OCI-LY3 (cell line): Measurements from ENCODE around the gene TNFRSF14.

Source experiments
- EZH2phosphoT487 ChIP-seq: fragments of 200-600 bp; shearing (Covaris generic); IDR thresholded peaks from 2 replicates; pipeline ENCODE4 v1.6.1; 2018; ENCODE audit warnings: antibody characterized with exemption, mixed run types, low read depth
- TF ChIP-seq, protein P1 (sequence below): fragments of 200-600, 300-600 bp; sonication (generic); IDR thresholded peaks from 2 replicates; pipeline ENCODE4 v1.5.1; 2014; ENCODE audit warnings: antibody characterized with exemption, low read length, low read depth

DNA sequence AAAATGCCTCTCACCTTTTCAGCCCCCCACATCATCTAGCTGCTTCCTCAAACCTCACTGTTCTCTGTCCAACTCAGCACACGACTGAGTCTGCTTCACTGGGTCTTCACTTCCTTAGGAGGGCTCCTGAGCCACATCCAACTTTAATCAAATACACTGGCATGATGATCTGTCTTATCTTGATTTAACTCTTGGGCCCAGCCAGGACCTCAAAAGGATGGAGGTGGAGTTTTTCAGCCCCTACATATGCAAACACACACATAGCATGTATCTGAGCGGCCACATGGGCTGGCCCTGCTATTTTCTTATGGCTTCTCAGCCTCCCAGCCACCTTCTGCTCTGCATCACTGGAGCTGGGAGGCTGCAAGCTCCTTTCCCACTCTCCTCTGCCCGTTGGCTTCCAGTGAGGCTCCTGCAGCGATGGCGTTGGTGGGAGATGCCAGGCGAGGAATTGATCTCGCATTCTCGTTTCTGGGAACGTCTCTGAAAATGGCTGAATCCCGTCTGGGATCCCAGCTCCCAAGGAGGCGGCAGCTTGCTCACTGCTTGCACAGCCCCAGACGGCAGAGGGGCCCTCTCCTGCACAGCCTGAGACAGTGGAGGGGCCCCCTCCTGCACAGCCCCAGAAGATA is 28.6 kb downstream of the TNFRSF14 start:
- TF ChIP-seq, protein P1, sequence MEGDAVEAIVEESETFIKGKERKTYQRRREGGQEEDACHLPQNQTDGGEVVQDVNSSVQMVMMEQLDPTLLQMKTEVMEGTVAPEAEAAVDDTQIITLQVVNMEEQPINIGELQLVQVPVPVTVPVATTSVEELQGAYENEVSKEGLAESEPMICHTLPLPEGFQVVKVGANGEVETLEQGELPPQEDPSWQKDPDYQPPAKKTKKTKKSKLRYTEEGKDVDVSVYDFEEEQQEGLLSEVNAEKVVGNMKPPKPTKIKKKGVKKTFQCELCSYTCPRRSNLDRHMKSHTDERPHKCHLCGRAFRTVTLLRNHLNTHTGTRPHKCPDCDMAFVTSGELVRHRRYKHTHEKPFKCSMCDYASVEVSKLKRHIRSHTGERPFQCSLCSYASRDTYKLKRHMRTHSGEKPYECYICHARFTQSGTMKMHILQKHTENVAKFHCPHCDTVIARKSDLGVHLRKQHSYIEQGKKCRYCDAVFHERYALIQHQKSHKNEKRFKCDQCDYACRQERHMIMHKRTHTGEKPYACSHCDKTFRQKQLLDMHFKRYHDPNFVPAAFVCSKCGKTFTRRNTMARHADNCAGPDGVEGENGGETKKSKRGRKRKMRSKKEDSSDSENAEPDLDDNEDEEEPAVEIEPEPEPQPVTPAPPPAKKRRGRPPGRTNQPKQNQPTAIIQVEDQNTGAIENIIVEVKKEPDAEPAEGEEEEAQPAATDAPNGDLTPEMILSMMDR: no peak
- TF ChIP-seq EZH2phosphoT487: no peak
